Peyer's patch (tissue), 4 donors: ENCODE data around the gene PRKRIP1.
"Not testable (repeated sequence)": the region's sequence is repeated elsewhere in the genome, so short reads cannot be mapped to it uniquely, and the experiment has no call there.

Experiments
- POLR2A ChIP-seq, 2 donors: fragments of 450-650 bp; IDR thresholded peaks; one replicate each; pipeline ENCODE4 v1.5.1; 2017; ENCODE audit warnings: antibody characterized with exemption in 2 of 2, mild to moderate bottlenecking in 2 of 2, moderate library complexity in 2 of 2
- TF ChIP-seq, protein P1 (sequence below), 6 experiments: fragments of 450-650 bp in 4 of 6; fragments of 200-600 bp in 2 of 6; sonication (generic) in 1 of 6; IDR thresholded peaks; one replicate each; pipeline ENCODE4 v1.5.1; 2017 to 2019; ENCODE audit warnings: antibody characterized with exemption in 6 of 6, mild to moderate bottlenecking in 3 of 6, moderate library complexity in 1 of 6

DNA sequence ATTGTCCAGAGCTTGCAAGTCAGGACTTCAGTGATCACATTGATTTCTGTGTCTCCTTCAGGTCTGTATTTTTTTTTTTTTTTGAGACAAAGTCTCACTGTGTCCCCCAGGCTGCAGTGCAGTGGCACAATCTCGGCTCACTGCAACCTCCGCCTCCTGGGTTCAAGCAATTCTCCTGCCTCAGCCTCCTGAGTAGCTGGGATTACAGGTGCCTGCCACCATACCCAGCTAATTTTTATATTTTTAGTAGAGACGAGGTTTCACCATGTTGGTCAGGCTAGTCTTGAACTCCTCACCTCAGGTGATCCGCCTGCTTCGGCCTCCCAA is 8.7 kb downstream of the PRKRIP1 start:
- TF ChIP-seq, protein P1, sequence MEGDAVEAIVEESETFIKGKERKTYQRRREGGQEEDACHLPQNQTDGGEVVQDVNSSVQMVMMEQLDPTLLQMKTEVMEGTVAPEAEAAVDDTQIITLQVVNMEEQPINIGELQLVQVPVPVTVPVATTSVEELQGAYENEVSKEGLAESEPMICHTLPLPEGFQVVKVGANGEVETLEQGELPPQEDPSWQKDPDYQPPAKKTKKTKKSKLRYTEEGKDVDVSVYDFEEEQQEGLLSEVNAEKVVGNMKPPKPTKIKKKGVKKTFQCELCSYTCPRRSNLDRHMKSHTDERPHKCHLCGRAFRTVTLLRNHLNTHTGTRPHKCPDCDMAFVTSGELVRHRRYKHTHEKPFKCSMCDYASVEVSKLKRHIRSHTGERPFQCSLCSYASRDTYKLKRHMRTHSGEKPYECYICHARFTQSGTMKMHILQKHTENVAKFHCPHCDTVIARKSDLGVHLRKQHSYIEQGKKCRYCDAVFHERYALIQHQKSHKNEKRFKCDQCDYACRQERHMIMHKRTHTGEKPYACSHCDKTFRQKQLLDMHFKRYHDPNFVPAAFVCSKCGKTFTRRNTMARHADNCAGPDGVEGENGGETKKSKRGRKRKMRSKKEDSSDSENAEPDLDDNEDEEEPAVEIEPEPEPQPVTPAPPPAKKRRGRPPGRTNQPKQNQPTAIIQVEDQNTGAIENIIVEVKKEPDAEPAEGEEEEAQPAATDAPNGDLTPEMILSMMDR (IDR thresholded peaks at IDR 0.05) = not testable (repeated sequence)
- TF ChIP-seq POLR2A (IDR thresholded peaks at IDR 0.05) = not testable (repeated sequence)
